H9 (cell line): ENCODE data around the gene HACL1. TPM values are rescaled to one million over a fixed set of nuclear protein-coding genes. Genes with fewer than 3 reads are reported as not detected.

Experiments
- DNase-seq: peaks from one replicate; pipeline ENCODE4 v3.0.0-alpha.2; 2017
- H2AFZ ChIP-seq: one replicate; pipeline ENCODE4 v1.6.1; 2013; ENCODE audit warnings: mild to moderate bottlenecking, low read length, control low read depth, moderate library complexity
- H2AK5ac ChIP-seq: 2 replicates; pipeline ENCODE4 v1.6.1; 2013; ENCODE audit warnings: low read length, control low read depth, mixed read lengths; ENCODE audit not compliant: insufficient read length
- H2BK120ac ChIP-seq: one replicate; pipeline ENCODE4 v1.6.1; 2013; ENCODE audit warnings: low read depth, mild to moderate bottlenecking, low read length, control low read depth, inconsistent platforms; ENCODE audit not compliant: poor library complexity, severe bottlenecking
- H2BK12ac ChIP-seq: 2 replicates; pipeline ENCODE4 v1.6.1; 2013; ENCODE audit warnings: low read length, control low read depth, mixed read lengths, low read depth; ENCODE audit not compliant: insufficient read length
- H2BK15ac ChIP-seq: 2 replicates; pipeline ENCODE4 v1.6.1; 2013; ENCODE audit warnings: low read depth, low read length, control low read depth
- H2BK20ac ChIP-seq: one replicate; pipeline ENCODE4 v1.6.1; 2013; ENCODE audit warnings: low read depth, mild to moderate bottlenecking, low read length, control low read depth, inconsistent platforms; ENCODE audit not compliant: poor library complexity, severe bottlenecking
- H2BK5ac ChIP-seq: 2 replicates; pipeline ENCODE4 v1.6.1; 2013; ENCODE audit warnings: low read length, control low read depth, mixed read lengths; ENCODE audit not compliant: insufficient read length
- H3K14ac ChIP-seq: 2 replicates; pipeline ENCODE4 v1.6.1; 2013; ENCODE audit warnings: low read length, control low read depth; ENCODE audit not compliant: insufficient read depth
- H3K18ac ChIP-seq: 2 replicates; pipeline ENCODE4 v1.6.1; 2013; ENCODE audit warnings: low read depth, mild to moderate bottlenecking, mixed read lengths, low read length, control low read depth; ENCODE audit not compliant: insufficient read length
- H3K23ac ChIP-seq: 2 replicates; pipeline ENCODE4 v1.6.1; 2013; ENCODE audit warnings: low read length, control low read depth, mixed read lengths, low read depth; ENCODE audit not compliant: insufficient read length
- H3K23me2 ChIP-seq: 2 replicates; pipeline ENCODE4 v1.6.1; 2013; ENCODE audit warnings: low read depth, mild to moderate bottlenecking, mixed read lengths, low read length, control low read depth; ENCODE audit not compliant: insufficient read length, poor library complexity, severe bottlenecking
- H3K27ac ChIP-seq: 2 replicates; pipeline ENCODE4 v1.5.1; 2013; ENCODE audit warnings: low read length, control low read depth, mixed read lengths, low read depth; ENCODE audit not compliant: insufficient read length
- H3K27me3 ChIP-seq: 2 replicates; pipeline ENCODE4 v1.6.1; 2013; ENCODE audit warnings: low read length, control low read depth, inconsistent platforms; ENCODE audit not compliant: insufficient read depth
- H3K4ac ChIP-seq: 2 replicates; pipeline ENCODE4 v1.6.1; 2013; ENCODE audit warnings: low read depth, mild to moderate bottlenecking, control low read depth, inconsistent platforms, low read length, moderate library complexity
- H3K4me1 ChIP-seq: 2 replicates; pipeline ENCODE4 v1.6.1; 2013; ENCODE audit warnings: low read length, control low read depth, inconsistent platforms; ENCODE audit not compliant: insufficient read depth
- H3K4me2 ChIP-seq: 2 replicates; pipeline ENCODE4 v1.6.1; 2013; ENCODE audit warnings: low read length, control low read depth, mixed read lengths; ENCODE audit not compliant: insufficient read length, insufficient read depth
- H3K56ac ChIP-seq: 2 replicates; pipeline ENCODE4 v1.6.1; 2013; ENCODE audit warnings: low read depth, mild to moderate bottlenecking, mixed read lengths, low read length, control low read depth; ENCODE audit not compliant: insufficient read length
- H3K79me1 ChIP-seq: 2 replicates; pipeline ENCODE4 v1.6.1; 2013; ENCODE audit warnings: low read depth, mild to moderate bottlenecking, moderate library complexity, low read length, control low read depth, inconsistent platforms; ENCODE audit not compliant: insufficient read depth, poor library complexity, severe bottlenecking
- H3K79me2 ChIP-seq: 2 replicates; pipeline ENCODE4 v1.6.1; 2013; ENCODE audit warnings: low read length, control low read depth, inconsistent platforms; ENCODE audit not compliant: insufficient read depth
- H3K9ac ChIP-seq: 2 replicates; pipeline ENCODE4 v1.6.1; 2013; ENCODE audit warnings: low read length, control low read depth, mixed read lengths; ENCODE audit not compliant: insufficient read length; ENCODE audit errors: extremely low read depth
- H3K9me3 ChIP-seq: one replicate; pipeline ENCODE4 v1.6.1; 2013; ENCODE audit warnings: low read depth, low read length, inconsistent platforms; ENCODE audit not compliant: control insufficient read depth
- H3T11ph ChIP-seq: one replicate; pipeline ENCODE4 v1.6.1; 2013; ENCODE audit warnings: mild to moderate bottlenecking, low read length, control low read depth, inconsistent platforms
- H4K20me1 ChIP-seq: one replicate; pipeline ENCODE4 v1.6.1; 2013; ENCODE audit not compliant: control insufficient read depth, insufficient read length, insufficient read depth
- H4K5ac ChIP-seq: 2 replicates; pipeline ENCODE4 v1.6.1; 2013; ENCODE audit warnings: low read depth, mild to moderate bottlenecking, mixed read lengths, low read length, control low read depth; ENCODE audit not compliant: insufficient read length
- H4K8ac ChIP-seq: replicated peaks from 2 replicates; pipeline ENCODE4 v1.6.1; 2013; ENCODE audit warnings: low read length, control low read depth, mixed read lengths, low read depth; ENCODE audit not compliant: insufficient read length
- H4K91ac ChIP-seq: 2 replicates; pipeline ENCODE4 v1.6.1; 2013; ENCODE audit warnings: low read depth, mild to moderate bottlenecking, moderate library complexity, mixed read lengths, low read length, control low read depth; ENCODE audit not compliant: insufficient read length
- H3K27ac Mint-ChIP-seq, 3 experiments: 2 replicates in 2 of 3; 3 replicates in 1 of 3; pipeline ENCODE4 v1.8.0; 2020 to 2021; ENCODE audit warnings: mixed read lengths in 3 of 3, mild to moderate bottlenecking in 1 of 3, moderate library complexity in 1 of 3
- H3K27me3 Mint-ChIP-seq: 2 replicates; pipeline ENCODE4 v1.8.0; 2021; ENCODE audit warnings: low read depth, mild to moderate bottlenecking, moderate library complexity, mixed read lengths
- H3K36me3 Mint-ChIP-seq, 3 experiments: 2 replicates in 2 of 3; 3 replicates in 1 of 3; pipeline ENCODE4 v1.8.0; 2020 to 2021; ENCODE audit warnings: low read depth in 3 of 3, mixed read lengths in 3 of 3; ENCODE audit not compliant: insufficient read depth in 1 of 3
- H3K4me1 Mint-ChIP-seq, 2 experiments: 2 replicates each; pipeline ENCODE4 v1.8.0; 2020; ENCODE audit warnings: mixed read lengths in 2 of 2
- H3K4me3 Mint-ChIP-seq, 2 experiments: 2 replicates in 1 of 2; 3 replicates in 1 of 2; pipeline ENCODE4 v1.8.0; 2020 to 2021; ENCODE audit warnings: mild to moderate bottlenecking in 2 of 2, mixed read lengths in 2 of 2, moderate library complexity in 1 of 2
- H3K9me3 Mint-ChIP-seq, 2 experiments: 2 replicates in 1 of 2; 3 replicates in 1 of 2; pipeline ENCODE4 v1.8.0; 2020; ENCODE audit warnings: mild to moderate bottlenecking in 2 of 2, mixed read lengths in 2 of 2, moderate library complexity in 1 of 2
- WGBS: extraction: QIAGEN DNeasy Blood & Tissue Kit; methylation state at CpG from one replicate; pipeline ENCODE4 v1.1.7; 2013; ENCODE audit warnings: missing lambda C conversion rate, low lambda C conversion rate, mixed read lengths; ENCODE audit not compliant: insufficient read length; ENCODE audit errors: extremely low coverage; 5-methylcytosine and 5-hydroxymethylcytosine counted together
- total RNA-seq: library from RNA; stranded (reverse); gene quantifications from 2 replicates; pipeline ENCODE4 v1.2.1, GENCODE V29; 2021
- TF ChIP-seq, protein P1 (sequence below): fragments of 200-600 bp; sonication (generic); conservative IDR thresholded peaks from 3 replicates; pipeline ENCODE4 v1.8.0; 2021; ENCODE audit warnings: antibody characterized with exemption, mild to moderate bottlenecking

The HACL1 gene
- total RNA-seq, 1 experiment from 2014 or later: 52.6 TPM

GRCh38 chr3:15542614-15543013 lies 58.8 kb downstream of the HACL1 start:
- no peak overlapping the region for H3K27ac ChIP-seq
- H3K18ac ChIP-seq: no peak overlapping the region
- H3K23ac ChIP-seq: no peak overlapping the region
- H3K14ac ChIP-seq: no peak overlapping the region
- Mint-ChIP-seq H3K27me3 (peaks cover 3% of the 10 kb centered on the region; the same call in 1 of the 2 replicates), H3K36me3 (no peaks in the 10 kb centered on the region), H3K4me1 (no peaks in the 10 kb centered on the region), H3K4me3 (no peak overlapping the region), H3K27ac (no peak overlapping the region), H3K9me3 (no peaks in the 10 kb centered on the region; a peak in 1 of 5 replicates)
- TF ChIP-seq, protein P1, sequence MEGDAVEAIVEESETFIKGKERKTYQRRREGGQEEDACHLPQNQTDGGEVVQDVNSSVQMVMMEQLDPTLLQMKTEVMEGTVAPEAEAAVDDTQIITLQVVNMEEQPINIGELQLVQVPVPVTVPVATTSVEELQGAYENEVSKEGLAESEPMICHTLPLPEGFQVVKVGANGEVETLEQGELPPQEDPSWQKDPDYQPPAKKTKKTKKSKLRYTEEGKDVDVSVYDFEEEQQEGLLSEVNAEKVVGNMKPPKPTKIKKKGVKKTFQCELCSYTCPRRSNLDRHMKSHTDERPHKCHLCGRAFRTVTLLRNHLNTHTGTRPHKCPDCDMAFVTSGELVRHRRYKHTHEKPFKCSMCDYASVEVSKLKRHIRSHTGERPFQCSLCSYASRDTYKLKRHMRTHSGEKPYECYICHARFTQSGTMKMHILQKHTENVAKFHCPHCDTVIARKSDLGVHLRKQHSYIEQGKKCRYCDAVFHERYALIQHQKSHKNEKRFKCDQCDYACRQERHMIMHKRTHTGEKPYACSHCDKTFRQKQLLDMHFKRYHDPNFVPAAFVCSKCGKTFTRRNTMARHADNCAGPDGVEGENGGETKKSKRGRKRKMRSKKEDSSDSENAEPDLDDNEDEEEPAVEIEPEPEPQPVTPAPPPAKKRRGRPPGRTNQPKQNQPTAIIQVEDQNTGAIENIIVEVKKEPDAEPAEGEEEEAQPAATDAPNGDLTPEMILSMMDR: no peak
- no peaks in the 10 kb centered on the region for H4K20me1 ChIP-seq
- H3K27me3 ChIP-seq: no peaks in the 10 kb centered on the region
- no peak overlapping the region for H4K91ac ChIP-seq
- no peaks in the 10 kb centered on the region for H3K79me1 ChIP-seq
- no peak overlapping the region for H2BK5ac ChIP-seq
- H2BK20ac ChIP-seq: no peak overlapping the region
- H3K4ac ChIP-seq: no peak overlapping the region
- H3T11ph ChIP-seq: no peak overlapping the region
- no peaks in the 10 kb centered on the region for H3K9me3 ChIP-seq
- no peaks in the 10 kb centered on the region for H3K79me2 ChIP-seq
- H3K9ac ChIP-seq: no peak overlapping the region
- H3K4me1 ChIP-seq: no peaks in the 10 kb centered on the region
- no peak overlapping the region for H2BK15ac ChIP-seq
- no peak overlapping the region for H2BK12ac ChIP-seq
- no peak overlapping the region for H4K8ac ChIP-seq
- H2BK120ac ChIP-seq: no peak overlapping the region
- no peaks in the 10 kb centered on the region for H3K23me2 ChIP-seq
- DNase-seq: no peak
- H2AFZ ChIP-seq: no peak overlapping the region
- H3K56ac ChIP-seq: no peak overlapping the region
- H3K4me2 ChIP-seq: no peak overlapping the region
- H2AK5ac ChIP-seq: no peak overlapping the region
- no CpG with 5 or more reads among the region's 5 CpGs for WGBS
- H4K5ac ChIP-seq: no peak overlapping the region
